ENCODE measurements around the gene HLX.

Gene HLX

DNA sequence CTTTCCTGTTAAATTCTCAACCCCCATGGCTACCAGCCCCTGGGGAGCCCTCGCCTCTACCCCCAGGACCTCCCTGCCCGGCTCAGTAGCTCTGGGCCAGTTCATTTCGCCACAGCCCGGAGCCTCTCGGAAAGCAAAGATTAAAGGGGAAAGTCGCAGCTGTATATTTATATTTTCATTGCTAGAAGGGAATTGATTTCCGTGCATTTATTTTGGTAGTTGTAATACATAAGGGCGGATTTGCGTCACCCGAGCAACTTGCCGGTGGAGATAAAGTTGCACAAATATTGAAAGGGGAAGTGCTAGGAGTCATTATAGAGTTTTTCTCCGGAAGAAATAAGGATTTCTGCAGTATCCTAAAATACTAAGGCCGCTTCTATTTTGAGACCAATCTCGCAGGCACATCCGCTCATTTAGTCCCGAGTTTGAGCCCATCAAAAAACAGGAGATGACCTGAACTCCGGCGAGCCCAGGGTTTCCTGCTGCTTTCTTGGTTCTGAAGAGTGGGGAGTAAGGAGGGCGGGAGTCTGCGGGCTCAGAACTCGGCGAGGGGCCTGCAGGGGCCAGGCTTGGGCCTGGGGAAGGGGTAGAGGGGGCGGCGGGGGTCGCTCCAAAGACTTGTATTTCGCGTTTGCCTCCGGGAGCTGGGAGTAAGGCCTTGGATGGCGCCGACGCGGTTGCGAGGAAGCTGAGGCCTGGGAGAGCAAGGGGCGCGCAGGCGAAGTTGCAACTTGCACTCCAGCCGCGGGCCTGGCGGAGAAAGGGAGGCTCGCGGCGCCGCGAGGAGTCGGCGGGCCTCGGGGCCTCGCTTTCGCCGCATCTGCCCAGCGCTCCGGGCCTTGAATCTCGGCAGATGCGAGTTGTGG is 2.5 kb upstream of the HLX start:
- Mint-ChIP-seq H3K9me3 (no peaks in the 10 kb centered on the region), H3K4me1 (peaks cover 26% of the 10 kb centered on the region), H3K4me3 (peak overlapping the region; percentile 29), H3K27me3 (peaks cover 94% of the 10 kb centered on the region), H3K27ac (ENCODE audit: low read depth) (no peak overlapping the region), H3K36me3 (ENCODE audit: insufficient read depth) (no peaks in the 10 kb centered on the region)
- DNase-seq (ENCODE audit: low spot score in 2 of 2) (no peak), ATAC-seq (replicated peaks; ENCODE audit: extremely low read depth, poor library complexity, severe bottlenecking) (no peak)

DNA sequence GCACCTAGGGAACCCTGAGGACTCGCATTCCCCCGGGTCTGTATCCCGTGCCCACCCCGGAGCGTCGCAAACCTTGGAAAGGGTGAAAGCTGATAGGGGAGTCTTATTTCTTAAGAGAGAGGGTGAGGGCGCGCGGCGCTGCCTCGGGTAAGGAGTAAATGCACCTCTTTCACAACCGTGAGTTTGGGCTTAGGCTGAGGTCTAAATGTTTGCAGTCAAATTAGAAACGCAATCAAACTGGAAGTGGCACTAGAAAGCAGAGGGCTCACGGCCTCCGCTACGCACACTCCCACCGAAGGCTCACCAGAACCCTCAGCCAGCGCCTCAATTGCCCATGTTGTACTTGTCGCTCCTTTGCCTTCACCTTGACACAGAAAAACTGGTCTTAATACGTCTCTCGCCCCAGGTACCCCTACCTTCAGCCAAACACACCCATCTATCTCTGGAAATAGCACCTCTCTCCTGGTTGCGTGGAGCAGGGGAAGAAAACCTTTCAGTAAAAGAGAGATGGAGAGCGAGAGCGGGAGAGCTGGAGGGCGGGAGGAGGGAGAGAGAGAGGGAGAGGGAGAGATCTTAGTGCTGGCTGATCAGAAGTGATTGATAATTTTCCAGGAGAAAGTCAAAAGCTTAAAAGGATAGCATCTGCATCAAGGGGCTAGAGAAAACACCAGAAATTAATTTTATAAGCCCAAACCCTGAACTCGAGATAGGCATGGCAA is 1.7 kb upstream of the HLX start:
- Mint-ChIP-seq H3K4me1 (peaks cover 26% of the 10 kb centered on the region), H3K27ac (ENCODE audit: low read depth) (no peak overlapping the region), H3K9me3 (no peaks in the 10 kb centered on the region), H3K27me3 (peaks cover 94% of the 10 kb centered on the region), H3K4me3 (no peak overlapping the region), H3K36me3 (ENCODE audit: insufficient read depth) (no peaks in the 10 kb centered on the region)
- DNase-seq (ENCODE audit: low spot score in 2 of 2) (no peak), ATAC-seq (replicated peaks; ENCODE audit: extremely low read depth, poor library complexity, severe bottlenecking) (no peak)

DNA sequence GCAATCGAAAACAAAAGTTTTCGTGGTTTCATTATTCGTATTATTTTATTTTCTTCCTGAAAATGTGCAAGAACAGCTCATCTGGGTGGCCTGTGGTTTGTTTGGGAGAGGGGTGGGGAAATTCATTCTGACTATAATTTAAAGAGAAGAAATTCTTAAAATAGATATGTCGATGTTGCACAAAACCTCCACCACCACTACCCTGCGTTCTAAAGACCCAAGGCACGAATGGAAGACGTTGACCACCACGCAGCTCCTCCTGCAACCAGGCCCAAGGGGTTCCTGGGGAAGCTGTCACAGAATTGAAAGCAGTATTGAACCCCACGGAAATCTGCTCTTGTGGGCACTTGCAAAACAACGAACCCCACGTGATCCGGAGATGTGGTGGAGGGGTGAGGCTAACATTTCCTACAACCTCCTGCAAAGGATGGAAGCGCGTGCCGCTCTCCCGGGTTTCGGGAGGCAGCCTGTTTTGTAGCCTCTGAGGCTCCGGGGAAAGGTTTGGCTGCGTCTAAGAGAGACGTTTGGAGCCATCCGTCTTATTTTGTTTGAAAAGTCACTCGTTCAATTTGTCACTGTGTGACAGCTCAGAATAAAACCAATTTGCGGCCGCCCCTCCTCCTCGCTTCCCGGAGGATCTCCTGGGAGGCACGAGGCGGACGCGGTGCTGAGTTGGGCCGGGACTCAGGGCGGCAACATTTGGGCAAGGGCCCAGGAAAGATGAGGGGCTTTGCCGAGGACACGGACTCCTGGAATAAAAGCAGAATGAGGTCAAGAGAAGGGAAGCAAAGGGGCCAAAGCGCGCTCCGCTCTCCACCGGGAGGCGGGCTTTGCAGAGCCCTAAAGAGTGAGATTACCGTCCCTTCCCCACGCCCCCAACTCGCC is 810 bp upstream of the HLX start:
- ATAC-seq (replicated peaks; ENCODE audit: extremely low read depth, poor library complexity, severe bottlenecking) (no peak), DNase-seq (ENCODE audit: low spot score in 2 of 2) (no peak)
- H3K27me3 Mint-ChIP-seq = peaks cover 94% of the 10 kb centered on the region
- H3K27ac Mint-ChIP-seq (ENCODE audit: low read depth) = peak overlapping the region; percentile 83
- peaks cover 26% of the 10 kb centered on the region for H3K4me1 Mint-ChIP-seq
- peak overlapping the region; percentile 73 for H3K4me3 Mint-ChIP-seq
- no peaks in the 10 kb centered on the region for H3K9me3 Mint-ChIP-seq
- H3K36me3 Mint-ChIP-seq (ENCODE audit: insufficient read depth) = no peaks in the 10 kb centered on the region

DNA sequence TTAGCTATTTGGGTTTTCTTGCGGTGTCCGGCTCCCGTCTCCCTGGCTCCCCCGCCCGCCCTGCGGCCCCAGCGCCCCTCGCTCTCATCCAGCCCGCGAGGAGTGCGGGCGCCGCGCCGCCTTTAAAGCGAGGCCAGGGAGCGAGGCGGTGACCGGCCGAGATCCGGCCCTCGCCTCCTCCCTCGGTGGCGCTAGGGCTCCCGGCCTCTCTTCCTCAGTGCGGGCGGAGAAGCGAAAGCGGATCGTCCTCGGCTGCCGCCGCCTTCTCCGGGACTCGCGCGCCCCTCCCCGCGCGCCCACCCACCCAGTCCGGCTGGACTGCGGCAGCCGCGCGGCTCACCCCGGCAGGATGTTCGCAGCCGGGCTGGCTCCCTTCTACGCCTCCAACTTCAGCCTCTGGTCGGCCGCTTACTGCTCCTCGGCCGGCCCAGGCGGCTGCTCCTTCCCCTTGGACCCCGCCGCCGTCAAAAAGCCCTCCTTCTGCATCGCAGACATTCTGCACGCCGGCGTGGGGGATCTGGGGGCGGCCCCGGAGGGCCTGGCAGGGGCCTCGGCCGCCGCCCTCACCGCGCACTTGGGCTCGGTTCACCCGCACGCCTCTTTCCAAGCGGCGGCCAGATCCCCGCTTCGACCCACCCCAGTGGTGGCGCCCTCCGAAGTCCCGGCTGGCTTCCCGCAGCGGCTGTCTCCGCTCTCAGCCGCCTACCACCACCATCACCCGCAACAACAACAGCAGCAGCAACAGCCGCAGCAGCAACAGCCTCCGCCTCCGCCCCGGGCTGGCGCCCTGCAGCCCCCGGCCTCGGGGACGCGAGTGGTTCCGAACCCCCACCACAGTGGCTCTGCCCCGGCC is 492 bp downstream of the HLX start:
- Mint-ChIP-seq H3K36me3 (ENCODE audit: insufficient read depth) (peaks cover 6% of the 10 kb centered on the region), H3K27ac (ENCODE audit: low read depth) (no peak overlapping the region), H3K4me1 (peaks cover 26% of the 10 kb centered on the region), H3K4me3 (peak overlapping the region; percentile 73), H3K9me3 (no peaks in the 10 kb centered on the region), H3K27me3 (peaks cover 94% of the 10 kb centered on the region)
- DNase-seq (ENCODE audit: low spot score in 2 of 2) = no peak
- ATAC-seq (replicated peaks; ENCODE audit: extremely low read depth, poor library complexity, severe bottlenecking) = peak; percentile 37

DNA sequence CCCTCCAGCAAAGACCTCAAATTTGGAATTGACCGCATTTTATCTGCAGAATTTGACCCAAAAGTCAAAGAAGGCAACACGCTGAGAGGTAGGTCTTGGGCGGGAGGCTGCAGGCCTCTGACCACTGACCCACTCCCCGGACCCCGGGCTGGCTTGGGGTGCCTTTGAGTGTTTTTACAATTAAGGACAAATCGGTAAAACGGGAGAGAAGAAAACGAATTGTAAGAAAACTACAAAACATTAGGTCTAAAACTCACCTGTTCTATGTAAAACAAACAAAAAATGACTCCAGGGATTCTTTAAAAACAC is 1.1 kb downstream of the HLX start:
- ATAC-seq (replicated peaks; ENCODE audit: extremely low read depth, poor library complexity, severe bottlenecking) (no peak), DNase-seq (ENCODE audit: low spot score in 2 of 2) (no peak)
- Mint-ChIP-seq H3K4me1 (peaks cover 26% of the 10 kb centered on the region), H3K36me3 (ENCODE audit: insufficient read depth) (peaks cover 7% of the 10 kb centered on the region), H3K27me3 (peaks cover 94% of the 10 kb centered on the region), H3K4me3 (peak overlapping the region; percentile 73), H3K27ac (ENCODE audit: low read depth) (no peak overlapping the region), H3K9me3 (no peaks in the 10 kb centered on the region)

DNA sequence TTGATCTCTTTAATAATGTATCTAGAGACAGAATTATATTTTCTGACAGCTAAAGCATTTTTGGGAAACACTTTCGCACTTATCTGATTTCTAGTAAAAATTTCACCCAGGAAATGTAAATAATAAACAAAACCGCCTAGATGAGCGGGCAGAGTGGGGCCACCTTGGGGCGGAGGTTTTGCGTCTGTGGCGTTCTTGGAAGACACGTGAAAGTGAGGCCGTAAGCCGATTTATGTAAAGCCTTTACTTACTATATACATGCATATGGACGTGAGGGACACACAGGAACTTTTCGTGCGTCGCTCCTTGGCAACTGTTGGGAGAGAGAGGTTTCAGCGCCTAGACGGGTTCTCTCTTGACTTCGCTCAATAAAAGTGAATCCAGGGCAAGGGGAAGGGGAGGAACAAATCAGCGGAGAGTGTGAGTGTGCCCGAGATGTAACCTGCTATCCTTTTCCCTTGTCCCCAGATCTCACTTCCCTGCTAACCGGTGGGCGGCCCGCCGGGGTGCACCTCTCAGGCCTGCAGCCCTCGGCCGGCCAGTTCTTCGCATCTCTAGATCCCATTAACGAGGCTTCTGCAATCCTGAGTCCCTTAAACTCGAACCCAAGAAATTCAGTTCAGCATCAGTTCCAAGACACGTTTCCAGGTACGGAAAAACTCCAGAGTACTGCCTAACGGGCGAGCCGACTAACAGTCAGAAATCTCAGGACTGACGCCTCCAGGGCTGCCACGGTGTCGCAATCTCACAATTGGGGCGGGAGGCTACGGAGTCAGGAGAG is 1.7 kb downstream of the HLX start:
- ATAC-seq (replicated peaks; ENCODE audit: extremely low read depth, poor library complexity, severe bottlenecking) (no peak), DNase-seq (ENCODE audit: low spot score in 2 of 2) (no peak)
- H3K27me3 Mint-ChIP-seq = peaks cover 94% of the 10 kb centered on the region
- H3K36me3 Mint-ChIP-seq (ENCODE audit: insufficient read depth) = peaks cover 7% of the 10 kb centered on the region
- no peaks in the 10 kb centered on the region for H3K9me3 Mint-ChIP-seq
- no peak overlapping the region for H3K27ac Mint-ChIP-seq (ENCODE audit: low read depth)
- peaks cover 26% of the 10 kb centered on the region for H3K4me1 Mint-ChIP-seq
- H3K4me3 Mint-ChIP-seq = peak overlapping the region; percentile 73

DNA sequence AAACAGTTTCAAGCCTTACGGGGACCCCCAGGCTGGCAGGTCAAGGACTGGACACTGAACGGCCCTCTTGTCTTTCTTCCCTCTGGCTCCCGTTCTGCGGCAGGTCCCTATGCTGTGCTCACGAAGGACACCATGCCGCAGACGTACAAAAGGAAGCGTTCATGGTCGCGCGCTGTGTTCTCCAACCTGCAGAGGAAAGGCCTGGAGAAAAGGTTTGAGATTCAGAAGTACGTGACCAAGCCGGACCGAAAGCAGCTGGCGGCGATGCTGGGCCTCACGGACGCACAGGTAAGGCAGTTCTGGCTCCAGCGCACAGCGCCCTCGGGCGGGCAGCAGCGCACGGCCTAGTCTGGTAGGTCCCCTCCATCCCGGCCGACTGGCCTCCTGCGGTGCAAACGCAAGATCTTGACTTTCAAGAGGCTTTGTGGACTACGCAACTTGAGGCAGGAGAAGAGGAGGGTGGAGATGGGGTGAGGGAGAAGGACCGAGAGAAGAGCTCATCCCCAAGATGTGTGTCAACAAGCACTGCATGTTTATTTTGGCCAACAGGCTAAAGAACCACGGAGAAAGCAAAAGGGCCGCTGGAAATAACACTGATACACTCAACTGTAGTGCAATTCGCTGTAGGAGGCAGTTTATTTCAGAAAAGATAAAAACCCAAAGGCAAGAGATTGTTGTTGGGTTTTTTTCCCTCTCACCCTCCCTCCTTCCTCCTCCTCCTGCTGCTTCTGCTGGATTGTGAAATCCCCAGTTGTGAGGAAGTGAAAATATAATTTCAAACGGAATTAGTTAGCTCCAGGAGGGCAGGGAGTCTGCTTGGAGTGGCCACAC is 3.0 kb downstream of the HLX start:
- Mint-ChIP-seq H3K4me1 (peaks cover 28% of the 10 kb centered on the region), H3K27ac (ENCODE audit: low read depth) (no peak overlapping the region), H3K27me3 (peaks cover 94% of the 10 kb centered on the region), H3K9me3 (peaks cover 5% of the 10 kb centered on the region), H3K36me3 (ENCODE audit: insufficient read depth) (peaks cover 7% of the 10 kb centered on the region), H3K4me3 (no peak overlapping the region)
- ATAC-seq (replicated peaks; ENCODE audit: extremely low read depth, poor library complexity, severe bottlenecking) = no peak
- DNase-seq (ENCODE audit: low spot score in 2 of 2) = no peak

DNA sequence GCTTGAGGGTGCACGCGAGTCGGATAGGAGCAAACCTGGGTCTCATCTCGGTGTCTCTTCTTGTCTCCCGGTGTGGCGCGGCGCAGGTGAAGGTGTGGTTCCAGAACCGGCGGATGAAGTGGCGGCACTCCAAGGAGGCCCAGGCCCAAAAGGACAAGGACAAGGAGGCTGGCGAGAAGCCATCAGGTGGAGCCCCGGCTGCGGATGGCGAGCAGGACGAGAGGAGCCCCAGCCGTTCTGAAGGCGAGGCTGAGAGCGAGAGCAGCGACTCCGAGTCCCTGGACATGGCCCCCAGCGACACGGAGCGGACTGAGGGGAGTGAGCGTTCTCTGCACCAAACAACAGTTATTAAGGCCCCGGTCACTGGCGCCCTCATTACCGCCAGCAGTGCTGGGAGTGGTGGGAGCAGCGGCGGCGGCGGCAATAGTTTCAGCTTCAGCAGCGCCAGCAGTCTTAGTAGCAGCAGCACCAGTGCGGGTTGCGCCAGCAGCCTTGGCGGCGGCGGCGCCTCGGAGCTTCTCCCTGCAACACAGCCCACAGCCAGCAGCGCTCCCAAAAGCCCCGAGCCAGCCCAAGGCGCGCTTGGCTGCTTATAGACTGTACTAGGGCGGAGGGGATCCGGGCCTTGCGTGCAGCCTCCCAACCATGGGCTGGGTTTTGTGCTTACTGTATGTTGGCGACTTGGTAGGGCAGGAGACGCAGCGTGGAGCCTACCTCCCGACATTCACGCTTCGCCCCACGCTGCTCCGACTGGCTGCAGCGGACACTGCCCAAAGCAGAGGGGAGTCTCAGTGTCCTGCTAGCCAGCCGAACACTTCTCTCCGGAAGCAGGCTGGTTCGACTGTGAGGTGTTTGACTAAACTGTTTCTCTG is 5.1 kb downstream of the HLX start:
- no peak for ATAC-seq (replicated peaks; ENCODE audit: extremely low read depth, poor library complexity, severe bottlenecking)
- Mint-ChIP-seq H3K9me3 (peaks cover 5% of the 10 kb centered on the region), H3K27me3 (peaks cover 92% of the 10 kb centered on the region), H3K27ac (ENCODE audit: low read depth) (no peak overlapping the region), H3K36me3 (ENCODE audit: insufficient read depth) (peaks cover 9% of the 10 kb centered on the region), H3K4me3 (no peak overlapping the region), H3K4me1 (peaks cover 19% of the 10 kb centered on the region)
- no peak for DNase-seq (ENCODE audit: low spot score in 2 of 2)

DNA sequence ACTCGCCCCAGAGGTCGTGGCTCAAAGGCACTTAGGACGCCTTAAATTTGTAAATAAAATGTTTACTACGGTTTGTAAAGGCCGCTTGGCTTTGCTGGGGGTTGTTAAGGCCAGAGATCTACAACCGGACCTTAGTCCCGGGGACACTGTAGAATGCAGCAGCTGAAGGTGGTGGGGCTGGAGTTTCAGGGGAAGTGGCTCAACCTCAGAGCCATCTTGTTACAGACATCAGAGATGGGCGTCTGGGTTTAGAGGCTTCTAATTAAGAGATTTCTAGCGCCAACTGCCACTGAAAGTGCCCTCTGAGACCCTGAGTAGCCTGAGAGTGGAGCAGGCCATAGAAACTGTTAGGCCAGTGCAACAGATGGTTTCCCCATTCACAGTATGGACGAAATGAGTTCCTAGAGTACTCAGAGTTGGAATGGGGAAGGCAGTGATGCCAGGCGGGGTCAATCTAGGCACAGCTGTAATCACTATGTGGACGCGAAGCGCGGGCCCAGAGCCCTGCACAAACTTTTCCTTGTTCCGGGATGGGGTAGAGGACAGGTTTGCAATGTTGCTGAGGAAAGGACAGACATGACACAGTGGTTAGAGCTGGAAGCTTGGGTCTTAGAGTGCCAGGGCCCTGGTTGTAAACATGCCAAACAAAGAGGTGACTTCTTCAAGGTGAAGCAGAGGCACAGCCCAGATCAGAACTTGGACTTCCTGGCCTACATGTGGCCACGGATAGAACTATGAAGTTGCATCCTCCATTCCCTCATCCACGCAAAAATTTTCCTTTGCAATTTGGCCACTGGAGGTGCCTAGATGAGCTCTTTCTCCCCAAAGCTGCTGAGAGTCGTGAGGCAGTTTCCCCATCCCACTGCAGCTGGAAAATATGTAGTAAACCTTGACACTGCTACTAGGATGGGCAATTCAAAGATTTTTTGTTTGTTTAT is 6.0 kb downstream of the HLX start:
- Mint-ChIP-seq H3K4me1 (peaks cover 16% of the 10 kb centered on the region), H3K27me3 (peaks cover 97% of the 10 kb centered on the region), H3K4me3 (no peak overlapping the region), H3K36me3 (ENCODE audit: insufficient read depth) (peaks cover 9% of the 10 kb centered on the region), H3K27ac (ENCODE audit: low read depth) (no peak overlapping the region), H3K9me3 (peaks cover 5% of the 10 kb centered on the region)
- ATAC-seq (replicated peaks; ENCODE audit: extremely low read depth, poor library complexity, severe bottlenecking) = no peak
- DNase-seq (ENCODE audit: low spot score in 2 of 2) = no peak

Data from central memory CD8-positive, alpha-beta T cell (primary cell).